Esophagus mucosa (tissue), 1 donor: ENCODE measurements around the gene PLCD1. TPM values are rescaled to one million over a fixed set of nuclear protein-coding genes. Genes with fewer than 3 reads are reported as not detected.

Source experiments
- ATAC-seq: fragments of 200-7000 bp; cut with Tn5 transposase; one replicate; pipeline ENCODE4 v1.9.1; 2020
- total RNA-seq: library from RNA; stranded (reverse); gene quantifications from one replicate; pipeline ENCODE4 v1.2.4, GENCODE V29; 2023
- donor health status: DM: yes; HTN: yes; CAD: no.

PLCD1 gene
- total RNA-seq, 1 donor from 2014 or later = 72.5 TPM

GRCh38 chr3:37963016-37963415 is 66.4 kb downstream of the PLCD1 start:
- no peak for ATAC-seq

GRCh38 chr3:37961622-37962431 is 67.6 kb downstream of the PLCD1 start:
- ATAC-seq = peak; percentile 50

GRCh38 chr3:37957539-37957936 is 71.9 kb downstream of the PLCD1 start:
- ATAC-seq = no peak

Other genes starting within 250 kb of the PLCD1 start
- 27.2 TPM for gene CTDSPL, start 167.8 kb downstream of the PLCD1 start, total RNA-seq
- gene VILL, start 38.9 kb downstream of the PLCD1 start, total RNA-seq = 6.1 TPM
- 0.08 TPM for gene DLEC1, start 9.6 kb upstream of the PLCD1 start, total RNA-seq
- gene ACAA1, start 107.5 kb upstream of the PLCD1 start, total RNA-seq = 72.7 TPM
- 41.5 TPM for gene MYD88, start 109.0 kb upstream of the PLCD1 start, total RNA-seq
- gene OXSR1, start 135.9 kb upstream of the PLCD1 start, total RNA-seq = 39.6 TPM
- 0.64 TPM for gene SLC22A13, start 236.2 kb upstream of the PLCD1 start, total RNA-seq